Mesenchymal stem cell (in vitro differentiated cells and primary cell): ENCODE data around the gene GCK.

Experiments
- DNase-seq: peaks from one replicate; pipeline ENCODE4 v3.0.0-alpha.2; 2013
- H2AFZ ChIP-seq: one replicate; pipeline ENCODE4 v1.6.1; 2013; ENCODE audit warnings: low read depth, mild to moderate bottlenecking, control low read depth, inconsistent platforms, low read length, moderate library complexity
- H2AK5ac ChIP-seq: 2 replicates; pipeline ENCODE4 v1.6.1; 2013; ENCODE audit warnings: low read length, moderate library complexity, mild to moderate bottlenecking, inconsistent platforms; ENCODE audit not compliant: severe bottlenecking
- H2BK120ac ChIP-seq: one replicate; pipeline ENCODE4 v1.6.1; 2013; ENCODE audit warnings: low read depth, mild to moderate bottlenecking, inconsistent platforms, low read length, moderate library complexity
- H2BK12ac ChIP-seq, 2 experiments: one replicate each; pipeline ENCODE4 v1.6.1; 2013; ENCODE audit warnings: inconsistent platforms in 2 of 2, low read length in 2 of 2, mild to moderate bottlenecking in 2 of 2, moderate library complexity in 2 of 2, control low read depth in 1 of 2
- H2BK15ac ChIP-seq: one replicate; pipeline ENCODE4 v1.6.1; 2013; ENCODE audit warnings: mild to moderate bottlenecking, low read depth, inconsistent platforms; ENCODE audit not compliant: poor library complexity, severe bottlenecking
- H2BK5ac ChIP-seq: 2 replicates; pipeline ENCODE4 v1.6.1; 2013; ENCODE audit warnings: low read depth, mild to moderate bottlenecking, low read length, control low read depth, inconsistent platforms; ENCODE audit not compliant: poor library complexity, severe bottlenecking
- H3K14ac ChIP-seq, 2 experiments: one replicate each; pipeline ENCODE4 v1.6.1; 2013; ENCODE audit warnings: inconsistent platforms in 2 of 2, low read length in 2 of 2, control low read depth in 1 of 2, mild to moderate bottlenecking in 1 of 2, moderate library complexity in 1 of 2
- H3K18ac ChIP-seq, 2 experiments: one replicate each; pipeline ENCODE4 v1.6.1; 2013; ENCODE audit warnings: inconsistent platforms in 2 of 2, low read length in 2 of 2, control low read depth in 1 of 2, low read depth in 1 of 2, mild to moderate bottlenecking in 1 of 2
- H3K23ac ChIP-seq, 2 experiments: one replicate each; pipeline ENCODE4 v1.6.1; 2013; ENCODE audit warnings: inconsistent platforms in 2 of 2, low read length in 2 of 2, mild to moderate bottlenecking in 2 of 2, moderate library complexity in 2 of 2, control low read depth in 1 of 2
- H3K27ac ChIP-seq: 2 replicates; pipeline ENCODE4 v1.5.1; 2013; ENCODE audit warnings: mild to moderate bottlenecking, moderate library complexity, low read length, control low read depth, inconsistent platforms; ENCODE audit not compliant: poor library complexity, severe bottlenecking
- H3K27me3 ChIP-seq, 2 experiments: 2 replicates each; pipeline versions ENCODE4 v1.6.1 to v1.7.0; 2013; ENCODE audit warnings: low read length in 2 of 2, mild to moderate bottlenecking in 2 of 2, moderate library complexity in 2 of 2, control low read depth in 1 of 2, inconsistent platforms in 1 of 2; ENCODE audit not compliant: control insufficient read depth in 1 of 2, insufficient read depth in 1 of 2
- H3K36me3 ChIP-seq, 2 experiments: 2 replicates each; pipeline versions ENCODE4 v1.6.1 to v1.7.0; 2013; ENCODE audit warnings: low read length in 2 of 2, control low read depth in 1 of 2, inconsistent platforms in 1 of 2, low read depth in 1 of 2, mild to moderate bottlenecking in 1 of 2; ENCODE audit not compliant: insufficient read depth in 2 of 2, control insufficient read depth in 1 of 2
- H3K4ac ChIP-seq, 2 experiments: one replicate each; pipeline ENCODE4 v1.6.1; 2013; ENCODE audit warnings: inconsistent platforms in 2 of 2, low read length in 2 of 2, mild to moderate bottlenecking in 2 of 2, moderate library complexity in 2 of 2, control low read depth in 1 of 2, low read depth in 1 of 2
- H3K4me1 ChIP-seq: 2 replicates; pipeline ENCODE4 v1.6.1; 2013; ENCODE audit warnings: low read depth, low read length, control low read depth; ENCODE audit not compliant: control insufficient read depth, insufficient read depth
- H3K4me2 ChIP-seq: 2 replicates; pipeline ENCODE4 v1.6.1; 2013; ENCODE audit warnings: low read length, mild to moderate bottlenecking, inconsistent platforms; ENCODE audit not compliant: poor library complexity, severe bottlenecking
- H3K4me3 ChIP-seq, 2 experiments: 2 replicates each; pipeline versions ENCODE4 v1.5.1 to v1.7.0; 2013; ENCODE audit warnings: low read length in 2 of 2, mild to moderate bottlenecking in 2 of 2, control low read depth in 1 of 2, low read depth in 1 of 2; ENCODE audit not compliant: insufficient read depth in 1 of 2
- H3K79me1 ChIP-seq: replicated peaks from 2 replicates; pipeline ENCODE4 v1.6.1; 2013; ENCODE audit warnings: mild to moderate bottlenecking, control low read depth, low read length, inconsistent platforms; ENCODE audit not compliant: poor library complexity, severe bottlenecking
- H3K9ac ChIP-seq: 2 replicates; pipeline ENCODE4 v1.7.0; 2013; ENCODE audit warnings: mild to moderate bottlenecking, low read length, moderate library complexity
- H3K9me3 ChIP-seq: 2 replicates; pipeline ENCODE4 v1.7.0; 2013; ENCODE audit warnings: mild to moderate bottlenecking, low read length; ENCODE audit not compliant: control insufficient read depth
- H4K8ac ChIP-seq: one replicate; pipeline ENCODE4 v1.6.1; 2013; ENCODE audit warnings: inconsistent platforms, mild to moderate bottlenecking, low read length, moderate library complexity
- H4K91ac ChIP-seq: one replicate; pipeline ENCODE4 v1.6.1; 2013; ENCODE audit warnings: mild to moderate bottlenecking, low read length, inconsistent platforms
- WGBS: methylation state at CpG from one replicate; pipeline ENCODE4 v1.1.7; 2013; ENCODE audit warnings: mixed read lengths; 5-methylcytosine and 5-hydroxymethylcytosine counted together

GCK gene

GRCh38 chr7:44158873-44159631 is 30.2 kb downstream of the GCK start:
- 88% methylated on average over 11 of the region's 12 CpGs for WGBS
- no peak overlapping the region for H2BK15ac ChIP-seq
- peak overlapping the region in 1 of 2 experiments; percentile 1 for H3K4me3 ChIP-seq
- no peak overlapping the region for H3K18ac ChIP-seq
- H3K27ac ChIP-seq: no peak overlapping the region
- peak overlapping the region in 1 of 2 experiments; percentile 68 for H3K14ac ChIP-seq
- no peak overlapping the region for H2BK5ac ChIP-seq
- no peak overlapping the region for H3K4me2 ChIP-seq
- DNase-seq: no peak
- H2BK120ac ChIP-seq: no peak overlapping the region
- H3K4me1 ChIP-seq: peaks cover 18% of the 10 kb centered on the region
- H3K27me3 ChIP-seq: peaks cover 0 to 24% of the 10 kb centered on the region in 2 experiments
- no peaks in the 10 kb centered on the region for H3K9me3 ChIP-seq
- no peak overlapping the region for H4K8ac ChIP-seq
- H2AFZ ChIP-seq: no peak overlapping the region
- no peaks in the 10 kb centered on the region for H3K36me3 ChIP-seq
- H3K23ac ChIP-seq: no peak overlapping the region
- H4K91ac ChIP-seq: peak overlapping the region; percentile 15
- no peaks in the 10 kb centered on the region for H3K79me1 ChIP-seq
- no peak overlapping the region for H3K9ac ChIP-seq
- no peak overlapping the region for H2BK12ac ChIP-seq
- no peak overlapping the region for H3K4ac ChIP-seq
- no peak overlapping the region for H2AK5ac ChIP-seq

DNA sequence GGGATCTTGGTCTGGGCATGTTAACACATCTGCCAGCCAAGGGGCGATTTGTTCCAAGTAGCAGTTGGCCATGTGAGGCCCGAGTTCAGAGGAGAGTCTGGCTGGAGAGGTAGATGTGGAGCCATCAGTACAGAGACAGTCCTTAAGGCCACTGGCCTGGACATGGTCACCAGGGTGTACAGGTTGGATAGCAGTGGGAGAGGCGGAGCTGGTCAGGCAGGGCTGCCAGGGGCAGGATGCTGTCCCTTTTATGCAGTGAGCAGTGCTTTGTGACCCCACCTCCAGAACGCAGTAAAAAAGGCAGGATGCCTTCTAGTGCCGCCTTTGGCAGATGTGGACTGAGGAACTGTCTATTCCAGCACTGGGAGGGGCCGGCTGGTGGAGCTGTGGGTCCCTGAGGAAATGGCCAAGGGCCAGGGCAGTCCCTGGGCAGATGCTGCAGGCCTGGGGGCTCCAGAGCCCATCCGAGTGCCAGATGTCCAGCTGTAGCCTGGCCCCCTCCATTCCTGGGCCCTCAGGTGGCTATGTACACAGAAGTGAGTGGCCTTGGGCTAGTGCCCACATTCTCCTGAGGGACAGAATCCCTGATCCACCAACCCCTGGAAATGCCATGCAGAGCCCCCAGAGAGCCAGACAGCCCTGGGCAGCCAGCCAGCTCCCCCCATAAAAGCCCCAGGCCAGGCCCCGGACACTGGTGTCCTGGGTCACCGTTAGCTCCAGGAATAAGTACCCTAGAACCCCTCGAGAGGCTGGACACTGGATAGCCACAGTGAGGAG is 31.0 kb downstream of the GCK start:
- no peak overlapping the region for H2BK5ac ChIP-seq
- no peak overlapping the region for H3K4ac ChIP-seq
- no peak overlapping the region for H3K4me3 ChIP-seq
- no peak overlapping the region for H3K27ac ChIP-seq
- H3K14ac ChIP-seq: no peak overlapping the region
- no peak overlapping the region for H3K4me2 ChIP-seq
- H3K9ac ChIP-seq: no peak overlapping the region
- WGBS: 87% methylated on average over 10 of the region's 10 CpGs
- no peaks in the 10 kb centered on the region for H3K9me3 ChIP-seq
- peaks cover 0 to 24% of the 10 kb centered on the region in 2 experiments for H3K27me3 ChIP-seq
- H2BK120ac ChIP-seq: no peak overlapping the region
- no peak overlapping the region for H2AFZ ChIP-seq
- H3K23ac ChIP-seq: no peak overlapping the region
- no peaks in the 10 kb centered on the region for H3K79me1 ChIP-seq
- H4K91ac ChIP-seq: no peak overlapping the region
- H2BK15ac ChIP-seq: no peak overlapping the region
- H3K18ac ChIP-seq: no peak overlapping the region
- no peak overlapping the region for H2BK12ac ChIP-seq
- H4K8ac ChIP-seq: no peak overlapping the region
- DNase-seq: no peak
- H3K36me3 ChIP-seq: no peaks in the 10 kb centered on the region
- H3K4me1 ChIP-seq: peaks cover 20% of the 10 kb centered on the region
- no peak overlapping the region for H2AK5ac ChIP-seq

DNA sequence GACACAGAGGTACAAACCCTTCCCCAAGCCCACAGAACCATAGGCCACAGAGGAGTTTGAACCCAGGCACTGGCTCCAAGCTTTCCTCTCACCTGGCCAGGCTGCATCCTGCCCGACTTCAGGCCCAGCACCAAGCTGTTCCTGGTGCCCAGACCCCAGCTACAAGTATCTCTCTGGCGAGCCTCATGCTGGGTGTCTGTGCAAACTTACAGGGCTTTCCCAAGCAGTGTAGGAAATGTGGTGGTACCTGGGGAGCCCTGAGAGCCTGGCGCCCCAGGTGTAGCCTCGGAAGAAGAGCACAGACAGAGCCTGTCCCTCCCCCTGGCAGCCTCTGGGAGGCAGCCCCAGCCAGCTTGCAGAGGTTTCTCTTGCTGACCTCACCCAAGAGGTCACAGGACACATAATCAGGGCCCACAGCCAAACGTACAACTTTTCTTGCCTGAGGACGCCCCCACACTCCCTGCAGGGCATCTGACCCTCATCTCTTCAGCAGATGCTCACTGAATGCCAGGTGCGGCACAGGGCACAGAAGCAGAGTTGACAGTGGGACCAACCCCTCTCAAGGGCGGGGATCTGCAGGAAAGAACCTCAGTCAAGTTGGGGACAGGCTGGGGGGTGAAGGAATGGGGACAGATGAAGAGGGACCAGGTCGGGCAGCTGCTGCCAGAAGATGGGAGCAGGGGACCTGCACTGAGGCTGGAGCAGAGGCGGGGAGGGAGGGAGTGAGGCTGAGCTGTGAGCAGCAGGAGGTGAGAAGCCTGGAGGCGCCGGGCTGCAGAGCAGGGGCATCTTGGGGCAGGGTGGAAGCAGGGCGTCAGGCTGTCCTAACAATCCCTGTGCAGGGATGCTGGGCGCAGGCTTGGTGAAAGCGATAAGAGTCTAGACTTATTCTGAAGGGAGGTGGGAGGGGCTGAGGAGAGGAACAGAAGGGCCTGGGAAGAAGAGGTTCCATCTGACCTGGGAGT is 31.8 kb downstream of the GCK start:
- no peak overlapping the region for H3K18ac ChIP-seq
- H2AK5ac ChIP-seq: no peak overlapping the region
- no peak overlapping the region for H4K91ac ChIP-seq
- H3K79me1 ChIP-seq: no peaks in the 10 kb centered on the region
- DNase-seq: no peak
- no peak overlapping the region for H3K9ac ChIP-seq
- 74% methylated on average over 15 of the region's 15 CpGs for WGBS
- no peak overlapping the region for H3K4me2 ChIP-seq
- no peak overlapping the region for H2AFZ ChIP-seq
- H3K27me3 ChIP-seq: peaks cover 0 to 24% of the 10 kb centered on the region in 2 experiments
- H3K9me3 ChIP-seq: no peaks in the 10 kb centered on the region
- H4K8ac ChIP-seq: no peak overlapping the region
- H2BK15ac ChIP-seq: no peak overlapping the region
- no peak overlapping the region for H2BK120ac ChIP-seq
- H3K14ac ChIP-seq: no peak overlapping the region
- H3K36me3 ChIP-seq: no peaks in the 10 kb centered on the region
- H3K4me1 ChIP-seq: peaks cover 14% of the 10 kb centered on the region
- H3K27ac ChIP-seq: no peak overlapping the region
- no peak overlapping the region for H2BK12ac ChIP-seq
- H3K4me3 ChIP-seq: no peak overlapping the region
- H3K23ac ChIP-seq: peak overlapping the region in 1 of 2 experiments; percentile 70
- no peak overlapping the region for H3K4ac ChIP-seq
- no peak overlapping the region for H2BK5ac ChIP-seq
